Left kidney (tissue), 2 donors: ENCODE results near the gene DCDC2. TPM values are rescaled to one million over a fixed set of nuclear protein-coding genes. Genes with fewer than 3 reads are reported as not detected.
"Not testable (repeated sequence)": the region's sequence is repeated elsewhere in the genome, so short reads cannot be mapped to it uniquely, and the experiment has no call there.

ENCODE experiments used
- DNase-seq: peaks from one replicate; pipeline ENCODE4 v3.0.0-alpha.2; 2013
- polyA plus RNA-seq: library from polyadenylated mRNA; unstranded; fragments of 120-200 nt; gene quantifications from one replicate; pipeline ENCODE4 v1.2.1, GENCODE V29; 2013; ENCODE audit not compliant: insufficient read length

DCDC2 gene
- polyA plus RNA-seq, 1 donor, result 136 TPM

GRCh38 chr6:24272148-24272547 is 85.7 kb downstream of the DCDC2 start:
- DNase-seq, result no peak

- DNase-seq, result no peak
Measured at GRCh38 chr6:24270011-24270410, 87.8 kb downstream of the DCDC2 start.

- DNase-seq, result not testable (repeated sequence)
Measured at GRCh38 chr6:24258214-24258613, 99.6 kb downstream of the DCDC2 start.

GRCh38 chr6:24257282-24257681 is 100.6 kb downstream of the DCDC2 start:
- DNase-seq, result no peak

- no peak for DNase-seq
Measured at GRCh38 chr6:24255676-24256075, 102.2 kb downstream of the DCDC2 start.

- no peak for DNase-seq
Measured at GRCh38 chr6:24253360-24253759, 104.5 kb downstream of the DCDC2 start.

- no peak for DNase-seq
Measured at GRCh38 chr6:24252280-24252679, 105.6 kb downstream of the DCDC2 start.

GRCh38 chr6:24251339-24251738 is 106.5 kb downstream of the DCDC2 start:
- DNase-seq, result no peak

GRCh38 chr6:24249926-24250325 is 107.9 kb downstream of the DCDC2 start:
- no peak for DNase-seq

- no peak for DNase-seq
Measured at GRCh38 chr6:24245275-24245674, 112.6 kb downstream of the DCDC2 start.

GRCh38 chr6:24242924-24243323 is 114.9 kb downstream of the DCDC2 start:
- DNase-seq, result no peak

GRCh38 chr6:24241779-24242178 is 116.1 kb downstream of the DCDC2 start:
- DNase-seq, result not testable (repeated sequence)

GRCh38 chr6:24240943-24241342 is 116.9 kb downstream of the DCDC2 start:
- DNase-seq, result no peak

- DNase-seq, result no peak
Measured at GRCh38 chr6:24240380-24240928, 117.4 kb downstream of the DCDC2 start.

GRCh38 chr6:24238700-24239099 is 119.2 kb downstream of the DCDC2 start:
- DNase-seq, result no peak

GRCh38 chr6:24236779-24237178 is 121.1 kb downstream of the DCDC2 start:
- not testable (repeated sequence) for DNase-seq

- DNase-seq, result no peak
Measured at GRCh38 chr6:24233813-24234442, 123.9 kb downstream of the DCDC2 start.

GRCh38 chr6:24231438-24231977 is 126.4 kb downstream of the DCDC2 start:
- DNase-seq, result no peak

- no peak for DNase-seq
Measured at GRCh38 chr6:24229696-24230405, 128.0 kb downstream of the DCDC2 start.

- DNase-seq, result no peak
Measured at GRCh38 chr6:24228681-24229255, 129.1 kb downstream of the DCDC2 start.

GRCh38 chr6:24228123-24228522 is 129.7 kb downstream of the DCDC2 start:
- DNase-seq, result no peak

GRCh38 chr6:24227556-24227955 is 130.3 kb downstream of the DCDC2 start:
- peak; percentile 28 for DNase-seq

GRCh38 chr6:24226541-24226940 is 131.3 kb downstream of the DCDC2 start:
- peak; percentile 37 for DNase-seq
